Liver (tissue), 3 donors: ENCODE results near the gene FHOD1.

Experiments
- ATF3 ChIP-seq: IDR thresholded peaks from 2 replicates; pipeline ENCODE4 v1.6.1; 2016; ENCODE audit warnings: antibody characterized with exemption
- CTCF ChIP-seq: fragments of 150-350 bp; IDR thresholded peaks from 2 replicates; pipeline ENCODE4 v1.5.1; 2017; ENCODE audit warnings: improper control_type of control experiment, low read depth, low read length; ENCODE audit not compliant: missing input control
- FOXA1 ChIP-seq: IDR thresholded peaks from 2 replicates; pipeline ENCODE4 v1.6.1; 2016; ENCODE audit warnings: antibody characterized with exemption
- GABPA ChIP-seq, 2 donors: IDR thresholded peaks in 1 of 2; conservative IDR thresholded peaks in 1 of 2; 2 replicates each; pipeline ENCODE4 v1.6.1; 2016; ENCODE audit warnings: antibody characterized with exemption in 2 of 2, mild to moderate bottlenecking in 1 of 2, moderate library complexity in 1 of 2
- HNF4A ChIP-seq, 2 donors: conservative IDR thresholded peaks; 2 replicates each; pipeline ENCODE4 v1.6.1; 2016; ENCODE audit warnings: antibody characterized with exemption in 2 of 2, mild to moderate bottlenecking in 2 of 2
- JUND ChIP-seq, 2 donors: IDR thresholded peaks; 2 replicates each; pipeline ENCODE4 v1.6.1; 2016; ENCODE audit warnings: antibody characterized with exemption in 2 of 2
- MAX ChIP-seq: IDR thresholded peaks from 2 replicates; pipeline ENCODE4 v1.6.1; 2016; ENCODE audit warnings: antibody characterized with exemption
- NR2F2 ChIP-seq: IDR thresholded peaks from 2 replicates; pipeline ENCODE4 v1.6.1; 2016; ENCODE audit warnings: antibody characterized with exemption
- RAD21 ChIP-seq, 2 donors: IDR thresholded peaks; 2 replicates each; pipeline ENCODE4 v1.6.1; 2016; ENCODE audit warnings: antibody characterized with exemption in 2 of 2, mild to moderate bottlenecking in 2 of 2
- REST ChIP-seq: IDR thresholded peaks from 2 replicates; pipeline ENCODE4 v1.6.1; 2016; ENCODE audit warnings: antibody characterized with exemption, mild to moderate bottlenecking
- SP1 ChIP-seq: IDR thresholded peaks from 2 replicates; pipeline ENCODE4 v1.6.1; 2018; ENCODE audit warnings: antibody characterized with exemption, mild to moderate bottlenecking
- TAF1 ChIP-seq: conservative IDR thresholded peaks from 2 replicates; pipeline ENCODE4 v1.6.1; 2016; ENCODE audit warnings: antibody characterized with exemption, mild to moderate bottlenecking
- YY1 ChIP-seq: IDR thresholded peaks from 2 replicates; pipeline ENCODE4 v1.6.1; 2016; ENCODE audit warnings: antibody characterized with exemption, mild to moderate bottlenecking
- donor health status: healthy.
- donor health status: healthy.

GRCh38 chr16:67249178-67250044 is 2.1 kb upstream of the FHOD1 start:
- no peak for TF ChIP-seq CTCF
- no peak for TF ChIP-seq SP1
- no peak for TF ChIP-seq TAF1
- TF ChIP-seq YY1 = no peak
- TF ChIP-seq FOXA1 = no peak
- no peak for TF ChIP-seq REST
- no peak for TF ChIP-seq JUND (IDR thresholded peaks at IDR 0.05)
- no peak for TF ChIP-seq MAX
- TF ChIP-seq NR2F2 = no peak
- no peak for TF ChIP-seq ATF3
- TF ChIP-seq GABPA (IDR thresholded peaks at IDR 0.05 in 1 of 2, conservative IDR thresholded peaks at IDR 0.05 in 1 of 2) = no peak
- no peak for TF ChIP-seq RAD21 (IDR thresholded peaks at IDR 0.05)
- TF ChIP-seq HNF4A (conservative IDR thresholded peaks at IDR 0.05) = no peak
